ENCODE measurements around the gene TPRA1. TPM values are rescaled to one million over a fixed set of nuclear protein-coding genes. Genes with fewer than 3 reads are reported as not detected.

The TPRA1 gene
- total and polyA plus RNA-seq, 2 experiments from 2014 or later, result 16.7 to 30.4 TPM

DNA sequence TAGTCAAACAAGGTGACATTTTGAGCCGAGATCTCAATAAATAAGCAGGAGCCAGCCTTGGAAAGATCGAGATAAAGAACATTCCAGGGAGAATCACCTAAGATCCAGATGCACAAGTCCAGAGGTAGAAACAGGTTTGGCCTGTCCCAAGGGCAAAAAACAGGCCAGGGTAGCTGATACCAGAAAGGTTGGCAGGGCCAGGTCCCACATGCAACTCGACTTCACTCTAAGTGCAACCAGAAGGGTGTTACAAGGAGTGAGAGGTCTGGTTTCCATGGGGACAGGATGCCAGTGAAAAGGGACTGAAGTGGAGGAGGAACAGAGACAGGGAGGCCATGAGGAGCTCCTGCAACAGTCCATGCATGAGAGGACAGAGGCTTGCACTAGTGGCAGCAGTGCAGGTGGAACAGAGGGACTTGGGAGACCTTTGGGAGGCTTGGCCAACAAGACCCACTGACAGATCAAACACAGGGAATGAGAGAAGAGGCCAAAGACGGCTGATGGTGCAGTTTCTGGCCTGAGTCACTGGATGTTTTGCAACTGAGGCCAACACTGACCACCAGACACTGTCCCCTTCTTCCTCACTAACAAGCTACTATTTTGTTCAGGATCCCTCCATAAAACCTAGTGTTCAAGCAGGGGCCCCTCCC, 5.2 kb downstream of the TPRA1 start:
- no peak for ATAC-seq
- Mint-ChIP-seq H3K9me3 (no peaks in the 10 kb centered on the region), H3K27ac (no peak overlapping the region), H3K4me3 (no peak overlapping the region), H3K4me1 (peaks cover 11% of the 10 kb centered on the region; the same call in 2 of the 3 replicates), H3K36me3 (ENCODE audit: low read depth) (no peaks in the 10 kb centered on the region; the same call in 2 of the 3 replicates), H3K27me3 (ENCODE audit: insufficient read depth, low read depth, poor library complexity) (peaks cover 10% of the 10 kb centered on the region)
- no peak overlapping the region for H3K4me3 ChIP-seq
- no peak overlapping the region for H3K4me2 ChIP-seq
- no peaks in the 10 kb centered on the region for H3K9me2 ChIP-seq (ENCODE audit: insufficient read depth)
- H3K4me1 ChIP-seq (ENCODE audit: insufficient read depth), result peaks cover 5% of the 10 kb centered on the region; the same call in 1 of the 2 replicates
- H3K79me2 ChIP-seq (replicated peaks; ENCODE audit: insufficient read depth), result peaks cover 21% of the 10 kb centered on the region
- no peak overlapping the region for H2AFZ ChIP-seq
- H3F3A ChIP-seq (replicated peaks; ENCODE audit: low read depth), result no peaks in the 10 kb centered on the region
- H3K27me3 ChIP-seq (ENCODE audit: insufficient read depth), result peaks cover 5% of the 10 kb centered on the region; the same call in 1 of the 2 replicates
- no peaks in the 10 kb centered on the region for H3K36me3 ChIP-seq (ENCODE audit: insufficient read depth)
- no peak for DNase-seq (ENCODE audit: low spot score)
- TF ChIP-seq ETS1 (IDR thresholded peaks at IDR 0.05) (no peak), EZH2phosphoT487 (IDR thresholded peaks at IDR 0.05; ENCODE audit: unreplicated experiment) (no peak), STAT1 (IDR thresholded peaks at IDR 0.05; ENCODE audit: unreplicated experiment) (no peak), ZNF114 (CRISPR knock-in tag; IDR thresholded peaks at IDR 0.05) (no peak), POLR2AphosphoS5 (IDR thresholded peaks at IDR 0.05; ENCODE audit: low read depth) (no peak), NANOG (IDR thresholded peaks at IDR 0.05; ENCODE audit: borderline replicate concordance) (no peak), ZNF331 (CRISPR knock-in tag; IDR thresholded peaks at IDR 0.05; ENCODE audit: low read depth) (no peak), EZH2 (IDR thresholded peaks at IDR 0.05; ENCODE audit: low read depth, unreplicated experiment) (no peak), JUNB (IDR thresholded peaks at IDR 0.05; ENCODE audit: unreplicated experiment) (no peak), ZNF462 (CRISPR knock-in tag; IDR thresholded peaks at IDR 0.05) (no peak), REST (IDR thresholded peaks at IDR 0.05; ENCODE audit: unreplicated experiment) (no peak), CREB1 (CRISPR knock-in tag; IDR thresholded peaks at IDR 0.05; ENCODE audit: low read depth) (no peak), CTCF (conservative IDR thresholded peaks at IDR 0.05; ENCODE audit: low read depth in 2 of 2) (no peak)
- peaks cover 4% of the 10 kb centered on the region; the same call in 1 of the 2 replicates for H4K20me1 ChIP-seq (replicated peaks; ENCODE audit: insufficient read depth)
- no peak overlapping the region for H3K27ac ChIP-seq (ENCODE audit: low read depth)
